ENCODE measurements around the gene MTTP.
"Not testable (repeated sequence)": the region's sequence is repeated elsewhere in the genome, so short reads cannot be mapped to it uniquely, and the experiment has no call there.

The MTTP gene

GRCh38 chr4:99574530-99575324, at the start of gene MTTP:
TSS of gene MTTP (plus strand) at chr4:99574824. CDS start at chr4:99574910, 86 bp downstream.
- DNase-seq: no peak

GRCh38 chr4:99529228-99529627, 45.4 kb upstream of the MTTP start:
- no peak for DNase-seq

- no peak for DNase-seq
Measured at GRCh38 chr4:99529956-99530355, 44.7 kb upstream of the MTTP start.

GRCh38 chr4:99534699-99535098, 39.9 kb upstream of the MTTP start:
- not testable (repeated sequence) for DNase-seq

- no peak for DNase-seq
Measured at GRCh38 chr4:99536271-99536670, 38.4 kb upstream of the MTTP start.

GRCh38 chr4:99536848-99537247, 37.8 kb upstream of the MTTP start:
- no peak for DNase-seq

GRCh38 chr4:99537674-99538073, 37.0 kb upstream of the MTTP start:
- no peak for DNase-seq

- DNase-seq: no peak
Measured at GRCh38 chr4:99540277-99540939, 34.2 kb upstream of the MTTP start.

- DNase-seq: no peak
Measured at GRCh38 chr4:99552872-99553271, 21.8 kb upstream of the MTTP start.

GRCh38 chr4:99563310-99564186, 11.1 kb upstream of the MTTP start, which contains the start of gene TRMT10A:
TSS of gene TRMT10A (minus strand) at chr4:99564039. CDS start at chr4:99559338, 4,701 bp downstream.
- peak; percentile 81 for DNase-seq

GRCh38 chr4:99564921-99565320, 9.7 kb upstream of the MTTP start:
- DNase-seq: peak; percentile 29

- no peak for DNase-seq
Measured at GRCh38 chr4:99571883-99572282, 2.7 kb upstream of the MTTP start.

GRCh38 chr4:99572527-99573240, 1.9 kb upstream of the MTTP start:
- DNase-seq: no peak

GRCh38 chr4:99573735-99574368, 772 bp upstream of the MTTP start:
- DNase-seq: no peak

GRCh38 chr4:99578714-99579113, 4.1 kb downstream of the MTTP start:
- no peak for DNase-seq

GRCh38 chr4:99585516-99585915, 10.9 kb downstream of the MTTP start:
- DNase-seq: no peak

GRCh38 chr4:99586322-99586721, 11.7 kb downstream of the MTTP start:
- DNase-seq: no peak

- no peak for DNase-seq
Measured at GRCh38 chr4:99586797-99587196, 12.2 kb downstream of the MTTP start.

GRCh38 chr4:99587309-99587708, 12.7 kb downstream of the MTTP start:
- no peak for DNase-seq

- no peak for DNase-seq
Measured at GRCh38 chr4:99587803-99588202, 13.2 kb downstream of the MTTP start.

- no peak for DNase-seq
Measured at GRCh38 chr4:99591757-99592156, 17.1 kb downstream of the MTTP start.
